T-helper 9 cell (primary cell): ENCODE data around the gene C1RL.
A peak's percentile ranks its signal among the peaks of the same experiment; 100 is the strongest.

Source experiments
- DNase-seq: peaks from one replicate; pipeline ENCODE4 v3.0.0-alpha.2; 2020

The C1RL gene

GRCh38 chr12:7136071-7136470 is 27.1 kb upstream of the C1RL start:
- DNase-seq = no peak

GRCh38 chr12:7134396-7135166 is 25.6 kb upstream of the C1RL start:
- DNase-seq = no peak

- no peak for DNase-seq
Observed at GRCh38 chr12:7131502-7131866, 22.5 kb upstream of the C1RL start.

- DNase-seq = peak; percentile 31
Observed at GRCh38 chr12:7130701-7131501, 21.9 kb upstream of the C1RL start.

GRCh38 chr12:7129872-7130691 is 21.1 kb upstream of the C1RL start, which contains the start of gene CLSTN3:
Gene CLSTN3, plus strand, starts transcription at chr12:7130371. Its CDS starts 278 bp downstream, at chr12:7130649.
- DNase-seq = peak; percentile 88

DNA sequence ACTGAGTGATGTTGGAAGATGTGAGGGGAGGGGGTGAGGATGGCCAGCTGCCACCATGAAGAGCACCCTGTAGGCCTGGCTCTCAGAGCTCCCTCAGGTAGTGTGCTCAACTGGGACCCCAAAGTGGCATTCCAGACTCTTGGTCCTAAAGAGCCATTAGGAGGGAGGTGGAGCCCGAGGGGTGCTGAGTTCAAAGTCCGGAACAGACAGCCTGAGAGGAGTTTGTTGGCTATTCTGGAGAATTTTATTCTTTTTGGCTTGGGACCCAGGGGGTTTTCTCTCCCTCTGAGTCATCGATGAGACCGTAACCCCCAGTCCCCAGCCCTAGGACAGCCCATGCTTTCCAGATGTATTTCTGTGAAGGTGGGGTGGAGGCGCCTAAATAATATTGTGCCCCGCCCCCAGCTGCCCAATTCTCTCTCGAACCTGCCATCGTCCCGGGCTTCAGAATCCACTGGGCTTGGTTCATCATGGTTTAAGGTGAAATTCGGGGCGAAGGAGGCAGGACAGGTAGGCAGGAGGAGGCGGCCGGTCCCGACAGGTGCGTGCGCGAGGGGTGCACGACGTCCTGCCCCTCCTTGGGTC is 20.4 kb upstream of the C1RL start:
- DNase-seq = peak; percentile 15

DNA sequence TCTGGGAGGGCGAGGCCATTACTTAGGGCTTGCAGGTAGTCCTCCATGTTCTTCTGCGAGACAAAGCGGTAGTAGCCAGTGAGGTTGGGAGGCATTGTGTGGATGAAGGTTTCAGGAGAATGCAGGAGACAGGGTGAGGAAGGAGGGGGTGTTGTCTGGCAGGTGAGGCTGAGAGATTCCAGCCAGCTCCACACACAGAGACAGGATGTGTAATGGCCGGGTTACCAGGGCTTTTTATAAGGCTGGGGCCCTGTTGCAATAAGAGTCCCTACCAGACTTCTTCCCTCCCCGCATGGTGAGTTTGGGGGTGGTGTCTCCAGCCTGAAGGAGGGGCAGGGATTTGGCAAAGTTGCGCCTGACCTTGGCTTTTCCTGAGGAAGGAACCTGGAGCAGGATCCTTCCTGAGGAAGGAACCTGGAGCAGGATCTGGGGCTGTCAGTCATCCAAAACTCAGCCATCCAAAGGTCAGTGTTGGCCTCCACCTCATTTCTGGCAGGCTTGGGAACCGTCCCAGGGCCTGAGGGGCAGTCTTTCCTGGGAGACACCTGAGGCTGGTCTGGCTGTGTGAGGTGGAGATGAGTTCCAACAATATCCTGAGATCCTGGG is 19.8 kb upstream of the C1RL start, which contains the start of gene RBP5:
Gene RBP5, minus strand, starts transcription at position 209 of the 606 bp plus-strand sequence. Its CDS starts 114 bp downstream, at position 95.
- no peak for DNase-seq

DNA sequence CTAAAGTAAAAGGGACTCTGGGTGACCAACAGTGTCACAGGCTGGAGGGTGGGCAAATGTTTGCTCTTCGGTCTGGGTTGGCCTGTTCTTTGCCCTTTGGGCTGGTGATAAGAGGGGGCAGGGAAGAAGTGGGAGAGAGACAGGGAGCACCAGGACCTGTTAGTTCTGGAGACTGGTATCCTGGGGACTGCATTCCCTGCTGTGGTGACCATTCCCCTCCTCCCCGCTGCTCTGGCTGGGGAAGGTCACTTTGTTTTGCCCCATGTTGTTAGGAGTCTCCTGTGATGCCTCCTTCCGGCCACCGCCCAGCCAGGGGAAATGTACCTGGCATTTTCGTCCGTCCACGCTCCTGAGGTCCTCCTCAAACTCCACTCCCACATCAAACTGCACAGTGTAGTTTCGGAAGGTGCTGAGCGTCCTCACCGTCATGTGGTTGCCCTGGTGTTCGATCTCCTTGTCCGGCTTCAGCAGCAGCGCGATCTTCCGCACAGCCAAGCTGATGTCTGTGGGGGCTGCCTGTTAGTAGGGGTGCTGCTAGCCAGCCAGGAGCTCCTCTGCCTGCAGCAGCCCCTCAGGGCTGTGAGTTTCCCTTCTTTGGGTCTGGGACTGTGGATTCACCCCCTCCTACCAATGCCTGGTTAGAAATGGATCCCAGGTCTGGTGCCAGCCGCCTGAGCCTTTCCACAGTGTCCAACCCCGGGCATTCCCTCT is 19.1 kb upstream of the C1RL start:
- DNase-seq = no peak

DNA sequence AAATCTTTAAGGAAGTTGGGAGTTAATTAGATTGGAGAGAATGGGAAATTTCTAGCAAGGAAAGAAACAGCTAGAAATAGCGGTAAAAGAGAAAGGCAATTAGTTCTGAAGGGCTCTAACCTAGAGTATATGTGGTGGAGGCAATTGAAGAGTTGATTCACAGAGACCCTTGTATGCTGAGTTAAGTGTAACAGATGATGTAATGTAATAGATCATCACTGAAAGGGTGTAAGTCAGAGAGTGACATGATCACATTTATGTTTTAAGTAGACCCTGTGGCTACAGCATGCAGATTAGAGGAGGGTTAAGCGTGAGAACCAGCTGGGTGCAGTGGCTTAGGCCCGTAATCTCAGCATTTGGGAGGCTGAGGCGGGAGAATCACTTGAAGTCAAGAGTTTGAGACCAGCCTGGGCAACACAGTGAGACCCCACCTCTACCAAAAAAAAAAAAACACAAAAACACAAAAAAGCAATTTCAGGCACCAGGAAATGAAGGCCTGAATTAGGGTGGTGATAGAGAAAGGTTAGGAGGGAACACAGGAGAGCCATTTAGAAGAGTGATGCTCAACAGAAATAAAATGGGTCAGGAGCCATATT is 16.7 kb upstream of the C1RL start:
- no peak for DNase-seq

DNA sequence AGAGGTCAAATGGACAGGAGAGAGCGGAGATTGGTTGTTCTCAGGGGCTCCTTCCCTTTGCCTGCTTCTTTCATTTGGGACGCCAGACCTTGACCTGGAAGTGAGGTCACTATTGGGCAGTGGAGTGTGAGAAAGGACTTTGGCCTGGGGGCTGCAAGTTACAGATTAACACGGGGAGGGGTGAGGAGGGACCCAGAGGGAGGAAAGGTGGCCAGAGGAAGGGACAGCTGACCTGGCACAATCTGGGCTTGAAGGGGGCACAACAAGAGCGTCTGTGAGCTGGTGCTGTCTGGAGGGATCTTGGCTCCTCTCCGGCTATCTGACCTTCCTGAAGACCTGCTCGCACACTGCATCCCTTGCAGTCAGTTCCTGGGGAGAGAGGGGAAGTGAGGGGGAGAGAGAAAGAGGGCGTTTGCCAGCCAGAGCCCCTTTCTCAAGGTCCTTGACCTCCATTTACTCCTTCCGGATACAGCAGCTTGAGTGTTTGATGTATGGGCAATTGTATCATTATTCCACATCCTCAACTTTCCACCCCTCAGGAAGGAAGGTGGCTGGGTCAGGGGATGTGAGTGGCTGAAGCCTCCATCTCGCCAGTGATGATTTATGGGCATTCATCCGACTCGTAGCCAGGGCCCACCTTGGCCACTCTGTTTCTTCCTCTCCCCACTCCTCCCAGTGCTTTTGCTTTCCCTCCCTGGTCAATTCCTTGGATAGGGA is 14.9 kb upstream of the C1RL start:
- DNase-seq = no peak

DNA sequence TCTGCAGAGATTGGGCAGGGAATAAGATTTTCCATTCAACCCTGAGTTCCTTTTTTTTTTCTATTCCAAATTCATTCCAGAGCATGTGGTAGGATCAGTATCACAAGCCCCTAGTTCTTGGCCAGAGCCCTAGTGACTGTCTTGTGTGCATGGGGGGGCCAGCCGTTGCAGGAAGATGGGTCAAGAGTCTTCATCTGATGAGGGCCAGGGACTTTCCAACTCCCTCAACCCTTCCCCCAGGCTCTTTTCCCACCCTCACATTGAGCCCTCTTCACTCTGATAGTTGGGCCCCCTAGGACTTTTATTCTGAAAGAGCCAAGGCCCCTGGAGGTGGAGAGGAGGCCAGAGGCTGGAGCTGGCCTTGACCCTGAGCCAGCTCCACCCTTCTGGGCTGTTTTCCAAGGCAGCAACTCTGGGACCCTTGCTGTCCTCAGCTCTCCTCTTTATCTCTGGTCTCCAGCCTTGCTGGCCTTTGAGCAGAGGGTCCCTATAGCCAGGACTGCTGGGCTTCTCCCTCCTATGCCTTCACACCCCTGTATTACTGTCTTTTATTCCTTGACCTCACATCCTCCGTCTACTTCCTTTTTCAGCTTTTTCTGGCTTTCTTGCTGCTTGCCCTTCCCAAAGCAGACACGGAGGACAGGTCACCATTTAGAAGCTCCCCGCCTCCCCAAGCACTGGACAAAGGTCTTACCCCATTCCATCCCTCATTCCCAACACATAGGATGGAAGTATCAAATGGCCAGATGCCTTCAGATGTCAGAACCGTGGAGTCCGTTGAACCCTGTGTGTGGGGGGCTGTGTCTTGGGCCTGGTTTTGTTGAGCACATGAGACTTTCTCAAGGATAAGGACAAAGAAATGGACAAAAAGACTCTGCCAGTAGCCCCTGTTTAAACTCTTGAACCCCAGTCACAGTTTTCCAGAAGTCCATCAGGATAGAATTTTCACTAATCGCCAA is 14.1 kb upstream of the C1RL start:
- DNase-seq = no peak

GRCh38 chr12:7121324-7121723 is 12.3 kb upstream of the C1RL start:
- no peak for DNase-seq

DNA sequence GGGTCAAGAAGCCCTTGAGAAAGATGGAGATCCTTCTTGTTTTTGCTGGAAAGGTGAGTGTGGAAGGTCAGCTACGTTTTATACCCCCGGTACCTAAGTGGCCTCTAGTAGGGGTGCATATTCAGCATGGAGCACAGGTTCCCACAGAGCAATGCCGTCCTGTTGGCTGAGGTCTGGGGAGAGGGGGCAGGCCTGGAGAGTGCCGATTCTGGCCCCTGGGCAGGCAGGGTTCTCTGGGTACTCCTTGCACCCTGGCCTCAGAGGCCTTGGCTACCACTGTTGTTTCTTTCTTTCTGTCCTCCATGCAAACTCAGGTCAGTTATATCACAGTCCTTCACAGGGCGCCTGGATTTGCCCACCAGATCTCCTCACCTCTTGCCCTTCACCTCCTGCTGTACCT is 11.2 kb upstream of the C1RL start:
- DNase-seq = no peak

- no peak for DNase-seq
Observed at GRCh38 chr12:7118881-7119280, 9.9 kb upstream of the C1RL start.

DNA sequence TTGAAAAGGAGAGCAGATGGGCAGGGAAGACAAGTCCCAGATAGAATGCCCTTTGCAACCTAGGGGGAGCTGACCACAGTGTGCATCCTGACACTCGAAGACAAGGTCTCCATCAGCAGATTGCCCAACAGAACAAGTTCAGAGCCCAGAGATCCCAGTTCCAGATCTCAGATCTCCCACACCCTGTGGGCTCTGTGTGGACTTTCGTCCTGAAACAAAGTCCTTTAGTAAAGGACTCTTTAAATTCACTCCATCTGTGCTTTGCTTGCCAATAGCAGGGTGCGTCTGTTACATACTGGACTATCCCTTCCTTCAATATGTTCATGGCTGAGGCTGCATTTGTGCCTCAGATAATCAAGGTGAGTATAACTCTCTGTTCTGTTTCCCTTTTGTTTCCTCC is 8.7 kb upstream of the C1RL start:
- DNase-seq = no peak

DNA sequence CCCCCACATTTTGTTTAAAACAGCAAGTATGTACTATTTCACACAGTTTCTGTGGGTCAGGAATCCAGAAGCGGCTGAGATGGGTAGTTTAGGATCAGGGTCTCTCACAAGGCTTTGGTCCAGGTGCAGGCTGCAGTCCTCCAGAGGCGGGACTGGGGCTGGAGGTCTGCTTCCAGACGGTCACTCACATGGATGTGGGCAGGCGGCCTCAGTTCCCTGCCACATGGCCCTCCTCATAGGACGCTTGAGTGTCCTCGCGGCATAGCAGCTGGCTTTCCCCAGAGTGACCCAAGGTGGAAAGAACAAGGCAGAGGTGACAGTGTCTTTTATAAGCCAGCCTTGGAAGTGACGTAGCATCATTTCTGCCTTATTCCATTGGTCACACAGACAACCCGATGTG is 7.9 kb upstream of the C1RL start:
- no peak for DNase-seq

DNA sequence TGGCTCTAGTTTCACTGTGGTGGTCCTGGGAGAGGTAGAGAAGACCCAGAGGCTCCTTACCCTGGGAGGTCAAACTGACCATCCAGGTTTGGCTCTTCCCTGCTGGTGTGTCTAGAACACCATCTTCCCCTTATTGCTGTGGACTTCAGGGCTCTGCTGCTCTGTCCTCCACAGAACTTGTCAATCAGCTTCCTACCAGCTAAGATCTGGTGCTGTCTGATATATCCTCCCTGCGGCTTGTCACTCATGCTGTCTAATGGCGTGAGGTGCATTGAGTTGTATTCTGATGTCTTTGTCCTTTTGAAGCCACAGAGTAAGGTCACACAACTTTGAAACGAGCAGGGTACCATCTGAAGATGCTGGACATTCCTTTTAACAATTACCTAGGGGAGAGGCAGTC is 7.2 kb upstream of the C1RL start:
- DNase-seq = no peak

- no peak for DNase-seq
Observed at GRCh38 chr12:7114851-7115250, 5.8 kb upstream of the C1RL start.

DNA sequence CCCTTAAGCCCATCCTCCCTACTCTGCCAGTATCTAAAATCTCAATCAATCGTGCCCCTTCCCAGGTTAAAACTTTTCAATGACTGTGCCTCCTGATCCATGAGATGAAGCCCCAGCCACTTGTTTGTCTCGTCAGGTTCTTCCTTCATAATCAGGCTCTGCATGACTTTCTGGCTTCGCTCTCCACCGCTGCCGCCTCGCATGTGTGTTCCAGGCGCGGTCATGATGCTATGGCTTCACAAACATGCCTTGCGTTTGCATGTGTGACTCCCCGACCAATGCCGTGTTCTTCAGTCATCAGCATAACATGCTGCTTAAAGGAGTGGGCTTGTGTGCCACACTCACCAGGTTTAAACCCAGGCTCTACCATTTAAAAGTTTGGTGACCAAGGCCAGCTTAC is 5.0 kb upstream of the C1RL start:
- DNase-seq = no peak
